HG02981 (cell line): ENCODE data around the gene INPP4B.
"Not testable (repeated sequence)": the region's sequence is repeated elsewhere in the genome, so short reads cannot be mapped to it uniquely, and the experiment has no call there.

Source experiments
- ATAC-seq: cut with Tn5 transposase; IDR thresholded peaks from one replicate; pipeline ENCODE4 v1.9.1; 2021; ENCODE audit warnings: mild to moderate bottlenecking, moderate library complexity; ENCODE audit not compliant: unreplicated experiment

INPP4B gene

GRCh38 chr4:142551517-142552305, 294.4 kb downstream of the INPP4B start:
- ATAC-seq: no peak

DNA sequence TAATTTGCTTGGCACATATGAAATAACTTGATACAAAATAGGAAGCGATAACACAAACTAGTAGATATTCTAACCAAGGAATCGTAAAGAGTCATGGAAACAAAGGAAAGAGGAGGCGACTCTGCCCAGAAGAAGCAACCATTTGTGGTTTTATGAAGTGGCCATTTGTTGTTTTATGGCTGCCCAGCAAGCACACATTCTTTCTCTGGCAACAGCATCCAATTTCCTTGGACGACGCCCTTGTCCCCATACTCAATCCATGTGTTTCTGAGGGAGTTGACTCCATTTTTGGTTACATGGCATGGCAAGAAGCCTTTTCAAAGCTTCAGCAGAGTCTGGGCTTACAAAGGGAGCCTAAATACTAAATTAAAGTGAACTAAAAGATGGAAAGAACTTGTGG, 295.1 kb downstream of the INPP4B start:
- ATAC-seq: no peak

- ATAC-seq: no peak
Observed at GRCh38 chr4:142549726-142550463, 296.2 kb downstream of the INPP4B start.

DNA sequence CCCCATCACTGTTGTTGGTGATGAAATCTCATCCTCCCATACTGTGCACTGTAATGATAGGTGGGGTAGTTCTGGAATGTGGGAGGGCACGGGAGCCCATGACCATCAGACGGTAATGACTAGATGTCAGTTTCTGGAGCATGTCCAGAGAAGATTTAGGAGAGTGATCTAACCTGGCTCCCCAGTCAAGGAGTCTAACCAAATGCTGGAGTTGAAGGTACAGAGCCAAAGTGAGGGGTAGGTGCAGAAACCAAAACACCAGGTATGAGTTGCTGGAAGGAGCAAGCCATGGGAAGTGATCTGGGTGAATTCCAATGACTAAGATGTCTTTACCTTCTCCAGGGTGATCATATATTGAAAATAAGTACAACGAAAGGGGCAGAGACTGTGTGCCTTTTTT, 296.9 kb downstream of the INPP4B start:
- no peak for ATAC-seq

DNA sequence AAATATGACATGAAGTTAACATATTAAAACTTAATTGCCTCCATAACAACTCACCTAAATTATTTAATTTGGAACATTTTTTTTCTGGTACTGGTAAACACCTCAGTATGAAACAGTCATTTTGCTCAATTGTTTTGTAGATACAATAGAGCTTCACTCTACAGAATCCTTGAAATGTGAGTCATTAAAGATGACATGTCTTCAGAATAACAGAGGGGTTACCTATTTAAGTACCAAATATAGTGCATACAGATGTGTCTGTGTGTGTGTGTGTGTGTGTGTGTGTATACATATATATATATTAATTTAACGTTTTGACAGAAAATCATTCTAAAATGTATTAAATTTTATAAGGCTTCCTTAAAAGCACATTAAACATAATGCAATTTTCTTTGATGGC, 297.6 kb downstream of the INPP4B start:
- ATAC-seq: no peak

DNA sequence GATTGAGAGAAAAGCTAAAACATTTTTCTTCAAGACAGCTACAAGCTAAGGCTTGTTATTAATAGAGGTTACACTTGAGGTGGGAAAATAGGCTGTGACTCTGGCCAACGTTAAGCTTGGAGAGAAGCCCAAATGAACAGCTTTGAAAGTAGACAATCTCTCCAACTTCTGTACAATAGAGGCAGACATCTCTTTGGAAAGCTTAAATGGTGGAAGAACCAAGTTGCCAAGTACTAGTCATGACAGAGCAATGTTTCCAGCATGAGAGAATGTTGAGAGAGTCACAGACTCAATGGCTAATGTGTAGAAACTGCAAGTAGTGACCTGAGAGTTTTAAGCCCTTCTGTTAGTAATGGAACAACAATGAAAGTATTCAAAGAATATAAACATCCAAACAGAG, 298.1 kb downstream of the INPP4B start:
- no peak for ATAC-seq

DNA sequence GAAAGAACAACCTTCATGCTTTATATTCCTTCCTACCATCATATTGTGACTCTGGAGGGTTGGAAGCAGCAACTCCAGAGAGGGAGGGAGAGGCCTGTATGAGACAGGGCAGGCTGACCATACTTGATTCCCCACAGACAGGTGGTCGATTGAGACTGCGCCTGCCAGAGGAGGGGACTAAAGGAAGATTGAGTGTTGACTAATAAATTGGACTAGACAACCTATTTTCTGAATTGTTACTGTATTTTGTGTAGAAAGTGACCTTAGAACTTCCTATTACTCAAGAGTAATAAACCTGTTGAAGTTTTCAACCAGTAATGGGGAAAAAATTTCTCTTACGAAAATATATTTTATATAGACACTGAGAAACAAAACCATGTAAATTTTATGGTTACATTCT, 301.5 kb downstream of the INPP4B start:
- ATAC-seq: no peak

DNA sequence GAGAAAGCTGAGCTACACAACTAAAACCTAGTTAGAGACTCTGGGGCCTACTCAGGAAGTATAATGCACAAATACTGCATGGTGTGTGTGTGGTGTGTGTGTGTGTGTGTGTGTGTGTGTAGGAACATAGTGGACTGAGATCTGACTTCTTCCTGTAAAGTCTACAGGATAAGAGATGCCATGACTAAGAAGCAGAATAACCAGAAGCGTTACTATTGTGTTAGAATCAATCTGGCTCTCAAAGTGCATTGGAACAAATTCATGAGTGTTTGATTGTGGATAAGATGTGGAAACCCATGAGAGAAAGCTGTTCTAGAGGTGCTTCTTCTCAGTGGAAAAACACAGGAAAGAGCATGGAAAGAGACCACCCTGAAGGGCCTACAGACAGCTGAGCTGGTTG, 302.1 kb downstream of the INPP4B start:
- ATAC-seq: no peak

DNA sequence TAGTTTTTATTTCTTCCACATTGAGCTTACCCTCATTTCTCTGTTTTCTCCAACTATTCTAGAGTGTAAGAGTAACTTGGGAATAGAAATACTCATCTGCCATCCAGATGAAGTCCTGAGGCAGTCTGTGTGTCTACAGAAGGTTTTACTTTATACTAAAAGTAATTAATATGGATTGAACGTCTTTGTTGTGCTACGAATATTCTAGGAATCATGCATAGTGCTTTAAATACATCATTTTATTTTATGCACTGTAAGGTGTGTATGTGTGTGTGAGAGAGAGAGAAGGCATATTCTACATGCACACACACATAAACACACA, 305.7 kb downstream of the INPP4B start:
- no peak for ATAC-seq

DNA sequence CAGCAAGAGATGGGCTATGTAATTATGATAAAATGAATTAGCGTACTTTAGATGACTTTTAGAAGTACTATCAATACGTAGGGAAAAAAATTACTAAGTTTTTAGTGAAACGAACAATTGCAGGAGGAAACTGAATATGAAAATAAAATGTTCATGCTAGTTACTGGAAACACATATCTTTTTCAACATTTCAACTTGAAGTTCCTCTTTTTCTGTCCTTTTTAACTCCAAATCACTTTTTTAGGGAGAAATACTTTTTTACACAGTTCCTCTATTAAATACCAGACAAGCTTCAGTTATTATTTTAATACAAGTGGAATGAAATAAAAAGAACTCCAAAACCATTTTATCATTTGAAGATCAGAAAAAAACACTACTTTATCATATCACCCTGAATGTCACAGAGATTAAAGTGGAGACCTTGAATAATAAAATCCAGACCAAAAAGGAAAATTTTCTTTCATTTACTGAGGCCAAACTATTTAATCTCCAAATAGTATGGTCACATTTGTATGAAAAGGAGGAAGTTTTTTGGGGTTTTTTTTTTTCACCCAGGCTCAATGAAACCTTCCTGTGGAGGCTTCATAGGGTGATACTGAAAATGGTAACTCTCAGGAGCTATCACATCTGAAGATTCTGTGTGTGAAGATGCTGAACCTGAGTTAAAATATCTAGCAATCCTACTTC, 306.2 kb downstream of the INPP4B start:
- no peak for ATAC-seq

GRCh38 chr4:142535009-142535408, 311.1 kb downstream of the INPP4B start:
- no peak for ATAC-seq

- ATAC-seq: no peak
Observed at GRCh38 chr4:142532054-142532453, 314.0 kb downstream of the INPP4B start.

DNA sequence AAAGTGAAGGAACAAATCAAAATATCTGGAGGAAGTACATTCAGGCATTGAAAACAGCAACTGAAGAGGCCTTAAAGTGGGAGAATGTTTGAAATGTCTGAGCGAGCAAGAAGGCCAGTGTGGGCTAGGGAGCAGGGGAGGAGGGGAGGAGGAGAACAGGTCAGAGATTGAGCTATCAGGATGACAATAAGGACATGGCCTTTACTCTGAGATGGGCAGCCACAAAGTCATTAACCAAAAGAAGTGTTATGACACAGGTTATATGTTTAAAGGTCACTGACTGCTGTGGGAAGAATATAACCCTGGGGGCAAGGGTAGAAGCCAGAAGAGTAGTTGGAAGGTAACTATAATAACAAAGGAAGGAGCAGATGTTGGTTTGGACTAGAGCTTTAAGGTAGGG, 315.4 kb downstream of the INPP4B start:
- no peak for ATAC-seq

DNA sequence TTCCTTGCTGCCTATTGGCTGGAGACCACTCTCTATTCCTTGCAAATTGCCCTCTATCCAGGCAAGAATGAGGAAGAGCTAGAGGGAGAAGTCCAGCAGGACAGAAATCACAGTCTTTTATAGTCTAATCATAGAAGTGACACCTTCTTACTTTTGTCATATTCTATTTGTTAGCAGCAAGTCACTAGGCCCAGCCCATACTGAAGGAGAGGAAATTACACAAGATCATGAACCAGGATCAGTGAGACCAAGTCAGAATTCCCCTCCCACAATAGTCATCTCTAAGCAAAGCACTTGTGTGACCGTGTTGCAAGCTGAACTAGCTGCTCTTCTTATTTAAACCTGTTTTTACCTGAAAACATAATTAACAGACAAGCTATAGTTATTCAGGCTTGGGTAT, 317.7 kb downstream of the INPP4B start:
- ATAC-seq: no peak

- no peak for ATAC-seq
Observed at GRCh38 chr4:142523111-142523510, 323.0 kb downstream of the INPP4B start.

DNA sequence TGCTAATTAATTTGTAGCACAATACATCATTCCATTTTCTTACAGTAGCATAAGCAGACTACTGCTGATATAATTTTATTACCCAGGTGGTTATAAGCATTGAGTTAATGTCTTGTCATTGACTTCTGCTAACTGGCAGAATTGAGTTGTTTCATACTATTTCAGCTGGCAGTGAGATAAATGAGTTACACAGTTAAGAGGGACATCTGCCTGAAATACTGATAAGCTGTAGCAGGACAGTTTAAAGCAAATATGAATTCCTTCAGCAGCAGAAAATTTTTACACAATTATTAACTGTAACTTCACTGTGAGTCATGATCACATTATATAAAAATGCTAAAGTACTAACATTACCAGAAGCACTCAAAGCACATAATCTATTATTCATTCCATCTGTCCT, 326.8 kb downstream of the INPP4B start:
- ATAC-seq: no peak

DNA sequence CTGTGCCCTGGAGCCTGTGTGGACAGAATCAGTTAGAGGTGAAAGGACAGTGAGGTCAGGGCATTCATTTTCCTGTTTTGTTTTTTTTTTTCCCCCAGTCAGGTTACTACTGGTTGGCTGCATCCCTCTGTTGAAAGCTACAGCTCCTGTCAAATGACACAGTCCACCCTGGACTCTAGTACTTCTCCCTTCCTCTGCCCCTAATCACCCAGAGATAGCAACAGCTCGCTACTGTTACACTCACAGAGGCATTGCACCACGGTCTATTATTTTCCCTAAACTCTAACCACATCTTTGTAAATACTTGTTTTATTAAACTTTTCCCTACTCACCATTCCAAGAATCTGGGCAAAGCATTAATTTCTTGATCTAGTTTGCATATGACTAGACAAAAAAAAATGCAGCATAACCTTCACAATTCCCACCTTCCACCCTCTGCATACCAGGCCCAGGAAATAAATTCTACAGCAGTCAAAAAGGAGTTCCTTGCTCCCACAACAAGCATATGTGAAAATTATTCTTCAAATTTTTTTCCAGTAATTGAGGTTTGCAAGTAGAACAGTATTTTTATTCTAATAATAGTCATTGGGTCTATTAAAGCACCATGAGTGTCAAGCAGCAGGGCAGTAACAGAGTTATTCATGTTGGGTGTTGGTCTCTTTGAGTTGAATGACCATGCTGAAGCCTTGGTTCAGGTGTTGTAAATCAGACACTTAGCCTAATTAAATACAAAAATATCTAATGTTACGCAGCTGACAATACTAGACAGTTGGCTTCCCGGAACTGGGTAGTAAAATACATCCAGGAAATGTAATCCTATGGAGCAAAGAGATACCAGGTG, 329.2 kb downstream of the INPP4B start:
- ATAC-seq: no peak

DNA sequence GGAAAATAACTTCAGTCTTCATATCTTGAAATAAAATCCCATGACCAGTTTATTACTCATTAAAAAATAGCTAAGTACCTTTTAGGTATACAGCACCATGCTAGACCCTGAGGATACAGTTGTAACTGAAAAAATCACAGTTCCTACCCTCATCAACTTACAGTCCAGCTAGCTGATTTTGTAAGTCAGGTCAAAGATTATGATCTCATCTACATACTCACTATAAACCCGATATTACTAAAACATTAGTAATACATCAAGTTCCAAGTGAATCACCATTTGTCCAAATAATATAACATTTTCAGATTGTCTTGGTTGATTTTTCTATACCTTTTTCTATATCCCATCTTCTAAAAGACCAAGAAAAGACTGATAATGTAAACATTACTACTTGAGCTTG, 333.9 kb downstream of the INPP4B start:
- ATAC-seq: no peak

DNA sequence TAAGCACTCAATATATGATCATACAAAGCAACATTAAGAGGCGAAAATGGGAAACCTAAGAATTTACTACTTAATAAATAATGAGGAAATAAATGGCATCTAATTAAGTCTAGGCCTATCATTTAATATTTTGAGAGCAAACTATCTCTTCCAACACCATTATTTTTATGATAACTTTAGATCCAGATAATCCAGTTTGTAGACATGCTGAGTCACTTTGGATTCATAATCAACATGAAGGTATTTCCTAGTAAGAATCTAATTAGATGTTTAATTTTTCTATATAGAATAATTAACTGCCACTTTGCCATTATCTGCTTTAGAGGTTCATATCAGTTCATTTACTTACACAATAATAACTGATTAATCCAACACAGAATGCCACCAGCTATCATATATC, 336.2 kb downstream of the INPP4B start:
- ATAC-seq: no peak

DNA sequence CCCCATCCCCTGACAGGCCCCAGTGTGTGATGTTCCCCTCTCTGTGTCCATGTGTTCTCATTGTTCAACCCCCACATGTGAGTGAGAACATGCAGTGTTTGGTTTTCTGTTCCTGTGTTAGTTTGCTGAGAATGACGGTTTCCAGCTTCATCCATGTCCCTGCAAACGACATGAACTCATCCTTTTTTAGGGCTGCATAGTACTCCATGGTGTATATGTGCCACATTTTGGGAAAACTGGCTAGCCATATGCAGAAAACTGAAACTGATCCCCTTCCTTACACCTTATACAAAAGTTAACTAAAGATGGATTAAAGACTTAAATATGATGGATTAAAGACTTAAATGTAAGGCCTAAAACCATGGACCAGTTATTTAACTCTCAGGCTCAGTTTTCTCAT, 336.7 kb downstream of the INPP4B start:
- not testable (repeated sequence) for ATAC-seq

DNA sequence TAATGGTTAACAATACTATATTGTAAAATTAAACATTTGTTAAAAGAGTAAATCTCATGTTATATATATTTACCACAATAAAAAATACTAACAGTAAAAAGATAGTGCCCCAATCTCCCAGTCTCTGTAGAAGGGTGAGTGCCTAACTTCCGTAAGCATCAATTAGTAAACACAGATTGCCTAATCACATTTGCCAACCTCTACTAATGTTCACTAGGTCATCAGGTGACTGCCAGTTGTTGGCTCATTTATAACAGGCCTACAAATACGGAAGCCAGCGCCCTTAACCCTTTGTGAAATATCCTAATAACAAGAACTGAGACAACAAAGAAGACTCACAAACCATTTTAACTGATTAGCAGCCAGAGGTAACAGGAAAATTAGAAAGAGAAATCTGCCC, 345.1 kb downstream of the INPP4B start:
- ATAC-seq: no peak
